ENCODE measurements around the gene SLC24A3.

Gene SLC24A3

GRCh38 chr20:19378058-19378457 lies 165.6 kb downstream of the SLC24A3 start:
- TF ChIP-seq CTCF (IDR thresholded peaks at IDR 0.05; ENCODE audit: low read depth, low read length): no peak
- in situ Hi-C loops (cut with HindIII; ENCODE audit: low sequenced_read_pairs): no loop called here

GRCh38 chr20:19380211-19380610 lies 167.8 kb downstream of the SLC24A3 start:
- in situ Hi-C loops (cut with HindIII; ENCODE audit: low sequenced_read_pairs): no loop called here
- no peak overlapping the region for H3K4me3 ChIP-seq (ENCODE audit: low read depth, low read length)
- no peak for TF ChIP-seq CTCF (IDR thresholded peaks at IDR 0.05; ENCODE audit: low read depth, low read length)
- no peak for DNase-seq (ENCODE audit: low read depth, low spot score)

More at GRCh38 chr20:19378058-19378457, 165.6 kb downstream of the SLC24A3 start:
- DNase-seq (ENCODE audit: low read depth, low spot score): no peak
- H3K4me3 ChIP-seq (ENCODE audit: low read depth, low read length): no peak overlapping the region

- no peak for DNase-seq (ENCODE audit: low read depth, low spot score)
- in situ Hi-C loops (cut with HindIII; ENCODE audit: low sequenced_read_pairs): no loop called here
- no peak for TF ChIP-seq CTCF (IDR thresholded peaks at IDR 0.05; ENCODE audit: low read depth, low read length)
- no peak overlapping the region for H3K4me3 ChIP-seq (ENCODE audit: low read depth, low read length)
Observed at GRCh38 chr20:19381947-19382346, 169.5 kb downstream of the SLC24A3 start.

GRCh38 chr20:19382386-19383340 lies 170.2 kb downstream of the SLC24A3 start:
- in situ Hi-C loops (cut with HindIII; ENCODE audit: low sequenced_read_pairs): no loop called here
- no peak for TF ChIP-seq CTCF (IDR thresholded peaks at IDR 0.05; ENCODE audit: low read depth, low read length)
- no peak overlapping the region for H3K4me3 ChIP-seq (ENCODE audit: low read depth, low read length)
- DNase-seq (ENCODE audit: low read depth, low spot score): no peak

GRCh38 chr20:19384940-19385339 lies 172.5 kb downstream of the SLC24A3 start:
- no peak overlapping the region for H3K4me3 ChIP-seq (ENCODE audit: low read depth, low read length)
- TF ChIP-seq CTCF (IDR thresholded peaks at IDR 0.05; ENCODE audit: low read depth, low read length): no peak
- no peak for DNase-seq (ENCODE audit: low read depth, low spot score)
- in situ Hi-C loops (cut with HindIII; ENCODE audit: low sequenced_read_pairs): no loop called here

- no peak for TF ChIP-seq CTCF (IDR thresholded peaks at IDR 0.05; ENCODE audit: low read depth, low read length)
- in situ Hi-C loops (cut with HindIII; ENCODE audit: low sequenced_read_pairs): no loop called here
- no peak for DNase-seq (ENCODE audit: low read depth, low spot score)
- no peak overlapping the region for H3K4me3 ChIP-seq (ENCODE audit: low read depth, low read length)
Observed at GRCh38 chr20:19387251-19387650, 174.8 kb downstream of the SLC24A3 start.

Data from astrocyte of the spinal cord (primary cell).